KOPT-K1 (cell line): Measurements from ENCODE around the gene SLC24A4.

Experiments used
- H3K27ac ChIP-seq: fragments of 200-600 bp; sonication (generic); 2 replicates; pipeline ENCODE4 v1.5.1; 2016; ENCODE audit warnings: antibody characterized with exemption, mild to moderate bottlenecking, low read depth, low read length; ENCODE audit not compliant: poor library complexity, severe bottlenecking
- H3K36me3 ChIP-seq: fragments of 200-600 bp; sonication (generic); 2 replicates; pipeline ENCODE4 v1.5.1; 2017; ENCODE audit warnings: antibody characterized with exemption, mild to moderate bottlenecking, low read length, moderate library complexity; ENCODE audit not compliant: insufficient read depth
- H3K9me3 ChIP-seq: fragments of 200-600 bp; sonication (generic); 2 replicates; pipeline ENCODE4 v1.5.1; 2017; ENCODE audit warnings: antibody characterized with exemption, low read length, mild to moderate bottlenecking; ENCODE audit not compliant: insufficient read depth, poor library complexity, severe bottlenecking

Gene SLC24A4

DNA sequence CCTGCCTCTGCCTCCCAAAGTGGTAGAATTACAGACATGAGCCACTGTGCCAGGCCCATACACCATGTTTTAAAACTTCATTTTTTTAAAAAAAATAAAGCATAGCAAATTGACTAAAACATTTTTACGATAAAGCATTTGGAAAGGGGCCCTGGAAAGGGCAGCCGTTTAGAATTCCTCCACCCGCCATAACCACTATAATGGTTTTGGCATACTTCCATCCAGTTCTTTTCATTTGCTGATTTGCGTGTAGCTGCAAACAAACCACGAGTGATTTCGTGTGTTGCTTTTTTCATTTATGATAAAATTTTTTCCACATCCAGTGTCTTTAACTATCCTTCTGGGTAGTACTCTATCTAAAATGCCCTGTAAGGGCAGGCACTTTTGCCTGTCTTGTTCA, 98.8 kb downstream of the SLC24A4 start:
- Histone ChIP-seq H3K9me3 (no peaks in the 10 kb centered on the region), H3K27ac (no peak overlapping the region)

DNA sequence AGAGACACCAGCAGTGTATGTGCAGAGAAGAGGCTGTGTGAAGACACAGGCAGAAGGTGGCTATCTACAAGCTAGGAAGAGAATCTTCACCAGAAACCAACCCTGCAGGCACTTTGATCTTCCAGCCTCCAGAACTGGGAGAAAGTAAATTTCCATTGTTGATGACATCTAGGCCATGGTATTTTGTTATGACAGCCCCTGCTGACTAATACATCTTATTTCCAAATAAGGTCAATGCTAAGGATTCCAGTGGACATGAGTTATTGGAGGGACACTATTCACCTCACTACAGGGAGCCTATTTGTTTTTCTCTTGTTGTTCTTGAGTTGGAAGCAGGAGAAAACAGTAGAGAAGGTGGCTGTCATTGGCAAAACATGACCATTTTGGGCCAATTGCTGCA, 102.1 kb downstream of the SLC24A4 start:
- Histone ChIP-seq H3K36me3 (no peaks in the 10 kb centered on the region), H3K9me3 (no peaks in the 10 kb centered on the region), H3K27ac (no peak overlapping the region)

More for the DNA sequence above, 98.8 kb downstream of the SLC24A4 start:
- no peaks in the 10 kb centered on the region for H3K36me3 ChIP-seq

DNA sequence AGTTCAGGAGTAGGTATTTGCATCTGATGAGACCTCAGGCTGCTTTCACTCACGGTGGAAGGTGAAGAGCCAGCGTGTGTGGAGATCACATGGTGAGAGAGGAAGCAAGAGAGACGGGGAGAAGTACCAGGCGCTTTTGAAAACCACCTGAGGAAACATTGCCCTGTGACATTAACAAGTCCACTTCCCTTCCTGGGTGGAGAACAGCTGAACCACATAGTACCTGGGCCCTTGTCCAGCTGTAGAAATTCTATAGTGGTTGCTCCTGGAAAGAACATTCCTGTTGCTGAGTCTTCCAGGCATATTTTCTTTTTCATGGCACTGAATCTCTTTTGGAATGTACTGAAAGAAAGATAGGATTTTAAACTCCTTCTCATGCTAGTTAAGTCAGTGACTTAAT, 103.3 kb downstream of the SLC24A4 start:
- Histone ChIP-seq H3K36me3 (no peaks in the 10 kb centered on the region), H3K9me3 (no peaks in the 10 kb centered on the region), H3K27ac (no peak overlapping the region)

DNA sequence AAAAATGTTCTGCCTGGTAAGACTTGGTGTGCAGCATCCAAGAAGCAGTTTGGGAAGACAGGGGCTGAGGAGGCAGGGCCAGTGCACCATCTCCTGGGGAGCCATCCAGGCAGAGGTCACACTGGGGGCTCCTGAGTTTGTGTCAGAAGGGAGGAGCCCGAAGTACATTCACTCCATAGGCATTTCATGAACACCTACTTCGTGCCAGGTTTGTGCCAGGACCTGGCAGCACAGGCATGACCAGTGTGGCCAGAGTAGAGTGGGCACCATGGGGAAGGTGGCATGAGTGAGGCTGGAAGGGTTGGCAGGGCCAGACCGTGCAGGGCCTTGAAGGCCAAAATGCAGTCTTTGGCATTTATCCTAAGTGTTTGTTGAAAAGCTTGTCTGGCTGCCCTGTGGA, 104.1 kb downstream of the SLC24A4 start:
- Histone ChIP-seq H3K36me3 (no peaks in the 10 kb centered on the region), H3K27ac (no peak overlapping the region), H3K9me3 (no peaks in the 10 kb centered on the region)

DNA sequence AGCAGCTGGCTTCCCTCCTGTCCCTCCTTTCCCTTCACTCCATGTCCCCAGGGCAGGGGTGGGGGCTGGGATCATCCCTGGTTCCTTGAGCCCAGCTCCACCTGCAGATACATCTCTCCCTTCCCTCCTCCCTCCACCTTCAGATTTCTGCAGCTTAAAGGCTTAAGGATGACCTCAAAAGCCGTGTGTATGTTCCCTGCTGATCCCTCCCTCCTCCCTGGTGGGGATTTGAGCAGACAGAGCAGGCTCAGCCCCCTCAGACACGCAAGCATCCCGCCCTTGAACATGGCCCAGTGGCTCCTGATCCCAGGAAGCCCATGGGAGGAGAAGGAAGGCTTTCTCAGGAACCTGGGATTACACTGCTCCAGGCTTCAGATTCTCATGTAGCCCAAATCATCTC, 107.7 kb downstream of the SLC24A4 start:
- H3K27ac ChIP-seq, result no peak overlapping the region
- no peaks in the 10 kb centered on the region for H3K36me3 ChIP-seq
- peaks cover 4% of the 10 kb centered on the region for H3K9me3 ChIP-seq

DNA sequence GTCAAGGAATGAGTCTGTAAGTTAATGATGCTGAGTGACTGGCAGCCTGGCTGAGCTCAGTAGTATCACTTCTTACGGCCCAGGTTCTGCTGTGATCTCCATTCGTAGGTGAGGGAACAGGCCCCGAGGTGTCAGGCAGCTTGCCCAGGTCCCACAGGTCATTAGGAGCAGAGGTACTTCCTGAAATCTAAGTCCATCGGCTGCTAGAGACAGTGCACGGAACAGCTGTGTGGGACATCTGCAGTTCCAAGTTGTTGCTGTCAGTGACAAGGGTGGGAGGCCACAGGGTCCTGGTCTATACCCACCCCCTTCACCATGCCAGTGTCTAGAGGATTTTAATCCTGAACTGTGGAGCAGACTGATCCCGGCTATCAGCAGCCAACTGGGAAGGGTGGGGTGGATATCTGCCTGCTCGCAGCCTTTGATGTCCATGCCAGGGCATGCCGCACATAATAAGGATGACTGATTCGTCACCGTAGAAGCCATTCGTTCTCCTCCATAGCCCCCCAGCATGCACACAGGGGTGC, 108.3 kb downstream of the SLC24A4 start:
- Histone ChIP-seq H3K9me3 (peaks cover 4% of the 10 kb centered on the region), H3K27ac (no peak overlapping the region), H3K36me3 (no peaks in the 10 kb centered on the region)

DNA sequence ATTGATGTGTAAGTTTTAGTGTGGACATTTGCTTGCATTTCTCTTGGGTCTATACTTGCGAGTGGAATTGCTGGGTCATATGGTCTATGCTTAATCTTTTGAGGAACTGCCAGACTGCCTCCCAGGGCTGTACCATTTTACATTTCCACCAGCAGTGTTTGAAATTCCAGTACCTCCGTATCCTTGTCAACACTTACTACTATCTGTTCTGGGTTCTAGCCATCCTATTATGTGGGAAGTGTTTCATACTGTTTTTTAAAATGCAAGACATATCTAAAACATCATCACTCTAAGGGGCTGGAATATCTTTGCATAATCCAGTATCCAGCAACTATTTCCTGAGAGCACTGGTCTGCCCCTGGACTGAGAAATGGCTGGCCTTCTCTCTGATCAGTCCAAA, 110.4 kb downstream of the SLC24A4 start:
- no peaks in the 10 kb centered on the region for H3K36me3 ChIP-seq
- peaks cover 4% of the 10 kb centered on the region for H3K9me3 ChIP-seq
- H3K27ac ChIP-seq, result no peak overlapping the region

DNA sequence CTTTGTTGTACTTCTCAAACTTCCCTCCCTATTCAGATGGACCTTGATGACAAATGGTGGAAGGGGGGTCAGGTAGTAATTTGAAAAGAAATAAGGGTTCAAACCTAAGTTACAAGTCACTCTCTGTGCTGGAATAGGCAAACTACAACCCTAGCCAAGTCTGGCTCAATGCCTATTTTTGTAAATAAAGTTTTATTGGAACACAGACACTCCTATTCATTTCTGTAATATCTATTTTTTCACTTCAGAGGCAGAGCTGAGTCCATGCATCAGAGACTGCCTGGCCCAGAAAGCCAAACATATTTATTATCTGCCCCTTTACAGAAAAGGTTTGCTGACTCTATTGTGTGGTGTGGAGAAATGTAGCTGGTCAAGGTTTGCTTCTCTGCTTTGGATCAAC, 112.2 kb downstream of the SLC24A4 start:
- peaks cover 4% of the 10 kb centered on the region for H3K9me3 ChIP-seq
- no peak overlapping the region for H3K27ac ChIP-seq
- H3K36me3 ChIP-seq, result no peaks in the 10 kb centered on the region

DNA sequence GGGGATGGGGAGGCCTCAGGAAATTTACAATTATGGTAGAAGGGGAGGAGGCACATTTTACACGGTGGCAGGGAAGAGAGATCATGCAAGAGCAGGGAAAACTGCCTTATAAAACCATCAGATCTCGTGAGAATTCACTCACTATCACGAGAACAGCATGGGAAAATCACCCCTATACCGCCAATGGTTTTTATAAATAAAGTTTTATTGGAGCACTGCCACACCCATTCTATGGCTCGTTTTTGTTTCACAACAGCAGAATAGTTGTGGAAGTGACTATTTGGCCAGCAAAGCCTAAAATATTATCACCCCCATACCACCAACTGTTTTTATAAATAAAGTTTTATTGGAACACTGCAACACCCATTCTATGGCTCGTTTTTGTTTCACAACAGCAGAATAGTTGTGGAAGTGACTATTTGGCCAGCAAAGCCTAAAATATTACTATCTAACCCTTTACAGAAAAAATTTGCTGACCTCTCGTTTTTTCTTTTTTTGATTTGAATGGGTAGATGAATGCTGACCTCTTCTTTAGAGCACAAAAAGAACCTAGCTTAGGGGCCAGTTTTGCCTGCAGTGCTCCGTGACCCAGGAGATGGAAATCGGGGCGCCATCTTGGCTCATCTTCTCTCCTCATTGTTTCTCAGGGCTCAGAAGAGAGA, 113.3 kb downstream of the SLC24A4 start:
- Histone ChIP-seq H3K9me3 (peaks cover 4% of the 10 kb centered on the region), H3K27ac (no peak overlapping the region)

DNA sequence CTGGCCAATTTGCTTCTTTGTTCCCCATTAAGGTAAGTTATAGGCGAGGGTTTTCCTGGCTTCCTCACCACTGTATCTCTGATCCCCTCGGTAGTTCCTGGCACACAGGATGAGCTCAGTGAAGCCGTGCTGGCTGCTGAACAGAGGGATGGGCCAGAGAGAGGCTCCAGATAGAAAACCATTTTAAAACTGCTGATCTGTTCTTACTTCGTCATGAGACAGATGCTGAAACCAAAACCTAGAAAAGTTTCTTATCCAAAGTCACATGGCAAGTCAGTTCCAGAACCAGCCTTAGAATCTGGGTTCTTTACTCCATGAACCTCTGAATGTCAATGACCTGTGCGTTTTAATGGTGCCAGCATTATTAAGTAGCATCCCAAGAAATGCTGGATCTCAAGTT, 114.3 kb downstream of the SLC24A4 start:
- no peaks in the 10 kb centered on the region for H3K36me3 ChIP-seq
- H3K27ac ChIP-seq, result no peak overlapping the region
- peaks cover 4% of the 10 kb centered on the region for H3K9me3 ChIP-seq

More for the DNA sequence above, 113.3 kb downstream of the SLC24A4 start:
- H3K36me3 ChIP-seq, result no peaks in the 10 kb centered on the region

DNA sequence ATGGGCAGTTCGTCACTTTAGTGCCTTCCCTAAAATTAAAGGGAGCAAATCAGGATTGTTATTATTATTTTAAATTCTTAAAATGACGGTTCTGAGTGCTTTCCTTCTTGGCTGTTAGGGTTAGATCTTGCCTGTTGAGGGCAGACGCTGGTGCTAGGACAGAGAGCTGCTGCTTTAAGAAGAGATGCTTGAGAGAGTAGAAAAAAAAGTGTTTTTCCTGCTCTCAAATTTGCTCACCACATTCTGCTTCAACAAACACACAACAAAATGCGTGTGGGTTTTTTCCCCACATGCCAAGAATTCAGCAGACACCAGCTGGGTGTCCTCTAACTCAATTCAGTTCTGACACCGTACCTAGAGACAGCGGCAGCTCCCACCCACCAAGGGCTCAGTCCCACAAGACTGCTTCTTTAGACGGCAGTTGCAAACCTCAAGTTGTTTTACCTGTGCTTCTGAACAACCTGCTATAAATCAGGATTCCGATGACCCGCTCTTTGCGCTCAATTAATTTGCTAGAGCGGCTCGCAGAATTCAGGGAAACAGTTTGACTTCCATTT, 114.8 kb downstream of the SLC24A4 start:
- Histone ChIP-seq H3K27ac (no peak overlapping the region), H3K9me3 (peaks cover 4% of the 10 kb centered on the region), H3K36me3 (no peaks in the 10 kb centered on the region)

DNA sequence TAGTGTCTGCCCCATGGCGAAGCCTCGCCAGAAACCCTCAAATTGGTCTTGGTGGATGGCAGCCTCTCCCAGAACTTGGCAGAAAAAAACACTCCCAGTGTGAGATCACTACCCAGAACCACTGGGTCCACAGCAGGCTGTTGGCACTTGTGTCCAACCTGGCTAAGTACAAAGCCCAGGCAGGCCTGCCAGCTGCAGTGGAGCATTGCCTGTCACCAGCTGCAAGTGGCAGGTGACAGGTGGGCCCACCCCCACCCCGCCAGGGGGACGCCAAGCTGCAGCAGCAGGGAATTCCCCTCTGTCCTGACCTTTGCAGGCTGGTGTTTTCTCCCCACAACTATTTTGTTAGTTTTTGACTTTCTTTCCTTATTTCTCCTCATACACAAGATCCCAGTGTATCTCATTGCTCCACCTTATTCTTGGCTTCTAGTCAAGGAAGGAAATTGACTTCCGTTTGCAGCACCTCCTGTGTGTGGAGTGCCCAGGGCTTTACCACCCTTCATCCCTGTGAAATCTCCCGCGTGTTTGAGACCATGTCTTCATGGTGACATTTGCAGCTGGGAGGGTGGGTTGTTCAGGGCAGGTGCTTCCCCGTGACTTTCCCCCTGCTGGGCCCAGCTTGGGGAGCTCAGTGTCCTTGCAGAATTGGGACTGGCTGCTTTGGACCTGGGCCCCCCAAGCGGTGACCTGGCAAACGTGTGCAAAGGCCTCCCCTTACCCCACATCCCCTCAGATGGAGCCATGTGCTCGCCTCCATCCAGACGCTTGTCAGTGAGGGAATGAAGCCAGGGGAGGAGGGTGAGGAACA, 116.8 kb downstream of the SLC24A4 start:
- Histone ChIP-seq H3K36me3 (no peaks in the 10 kb centered on the region), H3K9me3 (no peaks in the 10 kb centered on the region), H3K27ac (no peak overlapping the region)

DNA sequence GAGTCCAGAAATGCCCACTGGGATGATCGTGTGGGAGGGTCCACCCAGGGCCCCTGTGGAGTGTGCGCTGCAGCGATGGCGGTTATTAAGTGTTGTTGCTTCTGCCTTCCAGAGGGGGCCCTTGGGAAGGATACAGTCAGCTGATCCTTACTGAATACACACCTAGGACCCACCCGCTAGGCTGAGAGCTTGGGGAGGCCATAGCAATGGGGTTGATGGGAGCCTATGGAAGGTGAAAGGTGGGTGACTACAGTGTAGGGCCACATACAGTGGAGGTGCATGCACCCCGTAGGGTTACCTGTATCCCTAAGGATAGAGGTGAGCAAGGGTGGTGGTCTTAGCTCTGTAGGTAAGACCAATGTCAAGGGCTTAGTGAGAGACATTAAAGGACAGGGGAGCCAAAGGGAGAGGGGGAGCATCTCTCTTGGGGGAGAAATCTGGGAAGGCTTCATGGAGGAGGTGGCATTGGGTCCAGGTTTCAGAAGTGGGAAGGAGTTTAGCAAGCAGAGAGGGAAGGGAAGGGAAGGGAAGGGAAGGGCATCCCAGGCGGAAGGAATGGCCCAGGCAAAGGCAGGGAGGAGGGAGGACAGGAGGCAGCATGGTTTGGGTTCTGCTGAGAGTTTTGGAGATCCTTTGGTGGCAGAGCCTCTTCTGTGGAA, 117.5 kb downstream of the SLC24A4 start:
- no peak overlapping the region for H3K27ac ChIP-seq
- peaks cover 2% of the 10 kb centered on the region for H3K9me3 ChIP-seq
- H3K36me3 ChIP-seq, result no peaks in the 10 kb centered on the region

DNA sequence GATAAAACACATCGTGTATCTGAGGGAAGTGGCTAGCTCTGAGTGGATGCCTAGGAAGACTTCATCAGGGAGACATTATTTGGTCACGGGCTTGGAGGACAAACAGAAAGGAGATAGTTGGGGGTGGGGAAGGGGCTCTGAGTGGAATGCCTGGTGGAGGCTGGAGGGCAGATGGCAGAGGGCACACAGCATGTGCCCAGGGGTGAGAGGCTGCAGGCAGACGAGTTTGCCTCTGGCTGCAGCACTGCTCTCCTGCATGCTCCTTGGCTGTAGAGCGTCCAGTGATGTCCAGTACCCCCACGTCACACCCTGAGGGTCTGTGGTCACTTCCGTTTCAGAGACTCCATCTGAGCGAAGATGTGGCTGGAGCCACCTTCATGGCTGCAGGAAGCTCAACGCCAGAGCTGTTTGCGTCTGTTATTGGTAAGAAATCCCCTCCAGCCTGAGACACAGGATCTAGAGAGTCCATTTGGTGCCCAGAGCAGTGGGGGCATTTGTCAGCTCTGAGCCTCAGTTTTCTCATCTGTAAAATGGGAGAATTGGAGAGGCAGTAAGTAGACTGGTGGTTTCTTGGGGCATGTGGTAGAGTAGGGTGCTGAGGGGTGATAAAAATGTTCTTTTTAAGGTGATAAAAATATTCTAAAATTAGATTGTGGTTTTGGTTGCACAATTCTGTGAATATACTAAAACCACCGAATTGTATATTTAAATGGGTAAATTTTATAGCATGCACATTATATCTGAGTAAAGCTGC, 119.0 kb downstream of the SLC24A4 start:
- Histone ChIP-seq H3K36me3 (no peaks in the 10 kb centered on the region), H3K9me3 (peaks cover 6% of the 10 kb centered on the region), H3K27ac (no peak overlapping the region)
